Esophagus mucosa (tissue), 1 donor: ENCODE measurements around the gene KIAA0930. TPM values are rescaled to one million over a fixed set of nuclear protein-coding genes. Genes with fewer than 3 reads are reported as not detected.

ENCODE experiments used
- ATAC-seq: fragments of 200-7000 bp; cut with Tn5 transposase; one replicate; pipeline ENCODE4 v1.9.1; 2020
- total RNA-seq: library from RNA; stranded (reverse); gene quantifications from one replicate; pipeline ENCODE4 v1.2.4, GENCODE V29; 2023
- donor health status: DM: yes; HTN: yes; CAD: no.

Gene KIAA0930
- total RNA-seq, 1 donor from 2014 or later: 45.4 TPM

- ATAC-seq: no peak
Measured at GRCh38 chr22:45172881-45173585, 67.7 kb downstream of the KIAA0930 start.

GRCh38 chr22:45171830-45172229 is 68.9 kb downstream of the KIAA0930 start:
- ATAC-seq: no peak

GRCh38 chr22:45169591-45170466 is 70.9 kb downstream of the KIAA0930 start:
- no peak for ATAC-seq

GRCh38 chr22:45166932-45167331 is 73.8 kb downstream of the KIAA0930 start:
- no peak for ATAC-seq

- ATAC-seq: peak; percentile 39
Measured at GRCh38 chr22:45164270-45165088, 76.2 kb downstream of the KIAA0930 start.

- ATAC-seq: peak; percentile 87
Measured at GRCh38 chr22:45163451-45164269, 77.0 kb downstream of the KIAA0930 start, which contains the start of gene NUP50. Gene NUP50 (plus strand): TSS chr22:45163925. CDS start chr22:45168178, 4,253 bp downstream.

- ATAC-seq: peak; percentile 48
Measured at GRCh38 chr22:45163099-45163450, 77.6 kb downstream of the KIAA0930 start.

GRCh38 chr22:45162531-45162930 is 78.2 kb downstream of the KIAA0930 start:
- no peak for ATAC-seq

- ATAC-seq: no peak
Measured at GRCh38 chr22:45159652-45160462, 80.8 kb downstream of the KIAA0930 start.

- no peak for ATAC-seq
Measured at GRCh38 chr22:45157907-45158306, 82.8 kb downstream of the KIAA0930 start.

GRCh38 chr22:45155050-45155840 is 85.4 kb downstream of the KIAA0930 start:
- no peak for ATAC-seq

- ATAC-seq: no peak
Measured at GRCh38 chr22:45154383-45154782, 86.3 kb downstream of the KIAA0930 start.

GRCh38 chr22:45151503-45151902 is 89.2 kb downstream of the KIAA0930 start:
- ATAC-seq: no peak

- ATAC-seq: peak; percentile 16
Measured at GRCh38 chr22:45150139-45150538, 90.6 kb downstream of the KIAA0930 start.

- ATAC-seq: no peak
Measured at GRCh38 chr22:45149671-45150070, 91.0 kb downstream of the KIAA0930 start.

- ATAC-seq: no peak
Measured at GRCh38 chr22:45144916-45145315, 95.8 kb downstream of the KIAA0930 start.

GRCh38 chr22:45142376-45142775 is 98.3 kb downstream of the KIAA0930 start:
- ATAC-seq: no peak
